AG04450 (cell line): Measurements from ENCODE around the gene PALMD. TPM values are rescaled to one million over a fixed set of nuclear protein-coding genes. Genes with fewer than 3 reads are reported as not detected.

Source experiments
- CTCF ChIA-PET: fragments of 300-600, 350-600 bp; formaldehyde crosslinking; extraction: SDS; loops from one replicate; lab custom pipeline; 2022; ENCODE audit warnings: antibody characterized with exemption, inconsistent platforms; lab: Charles Lee
- POLR2A ChIA-PET: fragments of 350-600 bp; formaldehyde crosslinking; extraction: SDS; loops from one replicate; lab custom pipeline; 2021; ENCODE audit warnings: antibody characterized with exemption, inconsistent platforms; lab: Yijun Ruan, JAX
- DNase-seq: peaks from one replicate; pipeline ENCODE4 v3.0.0-alpha.2; 2011; ENCODE audit warnings: low read depth, low spot score
- H3K27ac ChIP-seq: one replicate; pipeline ENCODE4 v1.5.1; 2012; ENCODE audit warnings: low read depth, low read length, control low read depth
- H3K27me3 ChIP-seq: one replicate; pipeline ENCODE4 v1.6.0; 2012; ENCODE audit warnings: low read length; ENCODE audit not compliant: control insufficient read depth, insufficient read depth
- H3K4me3 ChIP-seq: 2 replicates; pipeline ENCODE4 v1.5.1; 2011; ENCODE audit warnings: mild to moderate bottlenecking, low read depth, low read length, control low read depth
- H3K9me3 ChIP-seq: 2 replicates; pipeline ENCODE4 v1.5.1; 2012; ENCODE audit warnings: low read length; ENCODE audit not compliant: control insufficient read depth, insufficient read depth
- polyA plus RNA-seq: library from polyadenylated mRNA; depleted of rRNA; stranded (reverse); fragments of >200 nt; gene quantifications from 2 replicates; pipeline ENCODE4 v1.2.3, GENCODE V29; 2011
- TF ChIP-seq, protein P1 (sequence below): IDR thresholded peaks from 2 replicates; pipeline ENCODE4 v1.5.1; 2011; ENCODE audit warnings: low read depth, low read length, control low read depth, inconsistent platforms

Gene PALMD
- polyA plus RNA-seq, 1 experiment: 0.37 TPM

DNA sequence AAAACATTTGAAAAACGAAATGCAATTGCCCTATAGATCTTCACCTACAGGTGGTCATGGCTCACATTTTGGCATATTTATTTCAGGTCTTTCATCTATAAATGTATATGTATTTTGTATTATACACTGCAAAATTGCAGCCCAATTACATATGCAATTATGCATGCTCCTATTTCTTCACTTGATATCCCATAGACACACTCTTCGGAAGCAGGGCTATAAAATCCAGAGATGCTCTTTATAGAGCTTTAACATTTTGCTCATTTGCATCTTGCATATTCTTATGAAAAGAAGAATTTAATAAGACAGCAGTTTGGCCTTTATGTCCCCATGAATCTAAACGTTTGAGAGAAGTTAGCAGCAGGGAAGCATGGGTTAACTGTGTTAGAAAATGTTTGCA lies 44.7 kb upstream of the PALMD start:
- Histone ChIP-seq H3K9me3 (no peaks in the 10 kb centered on the region), H3K27me3 (no peaks in the 10 kb centered on the region), H3K27ac (no peak overlapping the region), H3K4me3 (no peak overlapping the region)
- no peak for DNase-seq
- TF ChIP-seq, protein P1, sequence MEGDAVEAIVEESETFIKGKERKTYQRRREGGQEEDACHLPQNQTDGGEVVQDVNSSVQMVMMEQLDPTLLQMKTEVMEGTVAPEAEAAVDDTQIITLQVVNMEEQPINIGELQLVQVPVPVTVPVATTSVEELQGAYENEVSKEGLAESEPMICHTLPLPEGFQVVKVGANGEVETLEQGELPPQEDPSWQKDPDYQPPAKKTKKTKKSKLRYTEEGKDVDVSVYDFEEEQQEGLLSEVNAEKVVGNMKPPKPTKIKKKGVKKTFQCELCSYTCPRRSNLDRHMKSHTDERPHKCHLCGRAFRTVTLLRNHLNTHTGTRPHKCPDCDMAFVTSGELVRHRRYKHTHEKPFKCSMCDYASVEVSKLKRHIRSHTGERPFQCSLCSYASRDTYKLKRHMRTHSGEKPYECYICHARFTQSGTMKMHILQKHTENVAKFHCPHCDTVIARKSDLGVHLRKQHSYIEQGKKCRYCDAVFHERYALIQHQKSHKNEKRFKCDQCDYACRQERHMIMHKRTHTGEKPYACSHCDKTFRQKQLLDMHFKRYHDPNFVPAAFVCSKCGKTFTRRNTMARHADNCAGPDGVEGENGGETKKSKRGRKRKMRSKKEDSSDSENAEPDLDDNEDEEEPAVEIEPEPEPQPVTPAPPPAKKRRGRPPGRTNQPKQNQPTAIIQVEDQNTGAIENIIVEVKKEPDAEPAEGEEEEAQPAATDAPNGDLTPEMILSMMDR: no peak
- POLR2A ChIA-PET: no interaction called here
- CTCF ChIA-PET: no interaction called here

DNA sequence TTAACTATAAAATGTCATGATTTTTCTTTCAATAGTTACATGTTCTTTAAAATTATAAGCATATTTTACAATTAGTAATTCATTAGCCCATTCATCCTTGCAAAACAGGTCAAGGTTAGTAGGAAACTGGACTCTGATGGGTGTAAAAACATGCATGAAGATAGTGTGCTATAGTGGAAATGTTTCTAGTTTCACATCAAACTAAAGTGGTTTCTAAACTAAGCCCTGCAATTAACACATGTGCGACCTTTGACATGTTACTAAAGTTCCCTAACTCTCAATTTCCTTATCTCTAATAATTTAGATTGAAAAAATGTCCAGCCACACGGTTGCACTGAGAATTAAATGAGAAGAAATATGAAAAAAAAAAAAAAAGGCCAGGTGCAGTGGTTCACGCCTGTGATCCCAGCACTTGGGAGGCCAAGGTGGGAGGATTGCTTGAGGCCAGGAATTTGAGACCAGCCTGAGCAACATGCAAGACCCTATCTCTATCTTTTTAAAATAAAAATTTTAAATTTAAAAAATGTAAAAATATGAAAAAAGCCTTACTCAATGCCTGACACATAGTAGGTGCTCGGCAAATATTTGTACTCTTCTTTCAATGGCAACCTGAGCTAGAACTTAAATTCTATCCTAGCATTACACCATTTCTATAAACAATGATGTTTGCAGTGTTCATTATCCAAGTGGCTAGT lies 44.1 kb upstream of the PALMD start:
- DNase-seq: no peak
- Histone ChIP-seq H3K27me3 (no peaks in the 10 kb centered on the region), H3K4me3 (no peak overlapping the region), H3K9me3 (no peaks in the 10 kb centered on the region), H3K27ac (no peak overlapping the region)
- TF ChIP-seq, protein P1: no peak
- CTCF ChIA-PET: no interaction called here
- POLR2A ChIA-PET: no interaction called here

DNA sequence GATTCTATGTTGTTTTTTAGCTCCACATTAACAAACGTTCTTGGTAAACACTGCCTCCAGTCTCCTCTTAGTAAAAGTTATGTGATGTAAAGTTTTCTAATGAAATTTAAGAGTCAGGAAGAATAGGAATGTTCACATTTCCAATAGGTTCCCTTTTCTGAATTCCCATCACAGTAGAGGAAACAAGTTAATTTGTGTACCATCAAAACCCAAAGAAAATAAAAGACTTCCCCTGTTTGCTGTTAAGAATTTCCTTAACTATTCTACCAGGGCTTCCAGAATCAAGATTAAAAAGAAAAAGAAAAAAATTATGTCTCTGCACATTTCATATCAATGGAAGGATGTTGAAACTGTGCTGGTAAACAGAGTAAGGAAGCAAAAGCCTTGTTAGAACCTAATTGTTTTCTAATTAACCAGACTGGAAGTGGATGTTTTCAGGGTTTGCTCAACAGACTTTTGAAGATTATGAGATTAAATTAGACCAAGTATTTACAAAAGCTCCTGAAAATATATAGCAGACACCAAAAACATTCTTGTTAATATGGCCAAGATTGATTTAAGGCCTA lies 43.4 kb upstream of the PALMD start:
- Histone ChIP-seq H3K27ac (no peak overlapping the region), H3K27me3 (no peaks in the 10 kb centered on the region), H3K4me3 (no peak overlapping the region), H3K9me3 (no peaks in the 10 kb centered on the region)
- POLR2A ChIA-PET: no interaction called here
- TF ChIP-seq, protein P1: no peak
- CTCF ChIA-PET: interaction anchor here (0.7 kb wide), 1 partner anchor 9 kb away, joined by 5 read pairs; no protein-coding TSS in a partner anchor
- DNase-seq: no peak

DNA sequence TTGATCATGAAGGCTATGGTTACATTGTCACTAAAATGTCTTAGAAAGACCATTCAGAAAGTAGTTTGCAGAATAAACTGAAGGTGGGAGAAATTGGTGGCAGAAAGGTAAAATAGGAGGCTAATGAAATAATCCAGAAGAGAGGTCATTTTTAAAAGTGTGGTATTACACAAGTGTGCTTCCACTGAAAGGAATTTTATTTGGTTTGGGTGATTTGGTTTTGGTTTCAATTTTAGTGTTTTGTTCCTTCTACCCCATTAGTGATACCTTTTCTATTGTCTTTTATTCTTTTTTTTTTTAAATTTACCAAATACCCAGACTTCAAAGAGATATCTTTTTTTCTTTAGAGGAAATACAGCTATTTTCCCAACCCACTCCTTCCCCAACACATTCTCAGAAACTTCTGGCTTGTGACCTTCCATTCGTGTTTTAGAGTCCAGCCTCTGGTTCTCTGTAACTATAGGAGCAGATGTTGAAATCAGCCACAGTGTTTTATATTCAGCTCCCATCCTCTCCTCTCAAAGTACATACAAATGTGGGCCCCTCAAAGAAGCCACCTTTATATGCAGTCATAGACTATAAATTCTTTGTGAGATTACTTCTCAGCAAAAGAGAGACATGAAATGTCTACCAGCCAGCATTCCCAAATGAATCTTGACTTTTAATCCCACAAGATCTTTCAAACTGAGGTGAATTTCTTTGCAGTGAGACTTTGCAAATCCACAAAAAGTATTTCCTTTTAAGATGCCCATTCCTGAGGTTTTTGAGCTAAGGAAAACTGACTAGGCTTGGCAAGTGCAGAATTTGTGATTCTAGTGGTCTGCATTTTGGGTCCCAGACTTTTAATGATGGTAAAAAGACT lies 42.0 kb upstream of the PALMD start:
- no peak overlapping the region for H3K27ac ChIP-seq
- DNase-seq: no peak
- TF ChIP-seq, protein P1: no peak
- H3K27me3 ChIP-seq: no peaks in the 10 kb centered on the region
- H3K9me3 ChIP-seq: no peaks in the 10 kb centered on the region
- CTCF ChIA-PET: no interaction called here
- no peak overlapping the region for H3K4me3 ChIP-seq
- POLR2A ChIA-PET: no interaction called here

DNA sequence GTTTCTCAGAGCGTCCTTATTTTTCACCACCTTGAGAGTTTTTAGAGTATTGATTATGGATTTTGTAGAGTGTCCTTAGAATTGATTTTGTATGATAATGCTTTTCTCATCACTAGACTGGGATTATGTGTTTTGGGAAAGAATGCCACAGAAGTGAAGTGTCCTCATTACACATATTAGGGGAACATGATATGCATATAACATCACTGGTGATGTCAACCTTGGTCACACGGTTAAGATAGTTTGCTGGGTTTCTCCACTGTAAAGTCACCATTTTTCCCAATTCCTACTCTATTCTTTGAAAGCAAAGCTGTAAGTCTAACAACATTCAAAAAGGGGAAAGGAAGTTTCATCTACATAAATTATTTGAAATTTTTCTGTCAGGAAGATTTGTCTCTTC lies 39.6 kb upstream of the PALMD start:
- CTCF ChIA-PET: no interaction called here
- H3K27me3 ChIP-seq: no peaks in the 10 kb centered on the region
- H3K9me3 ChIP-seq: no peaks in the 10 kb centered on the region
- POLR2A ChIA-PET: no interaction called here
- no peak for DNase-seq
- TF ChIP-seq, protein P1: no peak
- H3K4me3 ChIP-seq: no peak overlapping the region
- H3K27ac ChIP-seq: no peak overlapping the region
